WERI-Rb-1 (cell line): ENCODE measurements around the gene MB21D2.
A peak's percentile ranks its signal among the peaks of the same experiment; 100 is the strongest.

Source experiments
- DNase-seq: peaks from one replicate; pipeline ENCODE4 v3.0.0-alpha.2; 2020
- H3K27ac ChIP-seq: fragments of 250-450 bp; sonication (Bioruptor Pico); 2 replicates; pipeline ENCODE4 v1.5.1; 2020; ENCODE audit warnings: mild to moderate bottlenecking, moderate library complexity
- H3K27me3 ChIP-seq: fragments of 250-450 bp; sonication (Bioruptor Pico); 2 replicates; pipeline ENCODE4 v1.5.1; 2021; ENCODE audit warnings: mild to moderate bottlenecking, low read depth, moderate library complexity; ENCODE audit not compliant: insufficient read depth, severe bottlenecking
- H3K36me3 ChIP-seq: fragments of 250-450 bp; sonication (Bioruptor Pico); 2 replicates; pipeline ENCODE4 v1.5.1; 2020; ENCODE audit warnings: mild to moderate bottlenecking, moderate library complexity
- H3K4me3 ChIP-seq: 2 replicates; pipeline ENCODE4 v1.5.1; 2011; ENCODE audit warnings: low read depth, mild to moderate bottlenecking, control low read depth, low read length
- H3K9me3 ChIP-seq: fragments of 250-450 bp; sonication (Bioruptor Pico); 2 replicates; pipeline ENCODE4 v1.5.1; 2021; ENCODE audit warnings: mild to moderate bottlenecking, moderate library complexity; ENCODE audit not compliant: severe bottlenecking
- TF ChIP-seq, protein P1 (sequence below): IDR thresholded peaks from 2 replicates; pipeline ENCODE4 v1.5.1; 2011; ENCODE audit warnings: low read depth, mild to moderate bottlenecking, control low read depth, inconsistent platforms, low read length

Gene MB21D2

DNA sequence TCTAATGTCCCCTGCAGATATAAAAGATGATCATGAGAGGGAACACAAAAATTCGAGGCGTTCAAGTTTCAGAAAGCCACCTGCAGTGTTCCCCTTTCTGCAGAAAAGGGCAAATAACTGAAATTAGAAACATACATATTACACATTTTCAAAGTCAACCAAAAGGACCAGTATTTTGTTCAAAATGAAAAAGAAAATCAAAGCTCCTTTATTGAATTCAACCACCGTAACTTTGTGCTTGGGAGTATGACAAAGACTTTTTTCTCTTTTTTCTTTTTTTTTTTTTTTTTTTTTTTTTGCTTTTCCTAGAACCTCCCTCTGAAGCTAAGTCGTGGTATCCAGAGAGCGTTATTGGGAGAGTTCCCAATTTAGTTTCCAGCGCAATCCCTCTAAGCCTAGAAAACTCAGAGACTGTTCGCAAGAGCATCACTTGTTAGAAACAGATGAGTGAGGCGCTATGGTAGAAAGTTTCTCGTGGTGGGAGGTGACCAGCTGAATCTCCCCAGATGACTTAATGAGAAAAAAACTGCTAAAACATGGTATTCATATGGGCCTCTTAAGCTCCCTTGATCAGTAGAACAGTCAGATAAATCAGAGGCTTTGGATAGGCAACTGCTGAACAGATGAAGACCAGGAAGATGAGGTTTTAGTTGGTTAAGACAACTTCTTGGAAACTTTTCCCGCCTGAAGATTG lies 77.4 kb downstream of the MB21D2 start:
- TF ChIP-seq, protein P1, sequence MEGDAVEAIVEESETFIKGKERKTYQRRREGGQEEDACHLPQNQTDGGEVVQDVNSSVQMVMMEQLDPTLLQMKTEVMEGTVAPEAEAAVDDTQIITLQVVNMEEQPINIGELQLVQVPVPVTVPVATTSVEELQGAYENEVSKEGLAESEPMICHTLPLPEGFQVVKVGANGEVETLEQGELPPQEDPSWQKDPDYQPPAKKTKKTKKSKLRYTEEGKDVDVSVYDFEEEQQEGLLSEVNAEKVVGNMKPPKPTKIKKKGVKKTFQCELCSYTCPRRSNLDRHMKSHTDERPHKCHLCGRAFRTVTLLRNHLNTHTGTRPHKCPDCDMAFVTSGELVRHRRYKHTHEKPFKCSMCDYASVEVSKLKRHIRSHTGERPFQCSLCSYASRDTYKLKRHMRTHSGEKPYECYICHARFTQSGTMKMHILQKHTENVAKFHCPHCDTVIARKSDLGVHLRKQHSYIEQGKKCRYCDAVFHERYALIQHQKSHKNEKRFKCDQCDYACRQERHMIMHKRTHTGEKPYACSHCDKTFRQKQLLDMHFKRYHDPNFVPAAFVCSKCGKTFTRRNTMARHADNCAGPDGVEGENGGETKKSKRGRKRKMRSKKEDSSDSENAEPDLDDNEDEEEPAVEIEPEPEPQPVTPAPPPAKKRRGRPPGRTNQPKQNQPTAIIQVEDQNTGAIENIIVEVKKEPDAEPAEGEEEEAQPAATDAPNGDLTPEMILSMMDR, result no peak
- no peaks in the 10 kb centered on the region for H3K9me3 ChIP-seq
- no peak for DNase-seq
- H3K27me3 ChIP-seq, result no peaks in the 10 kb centered on the region
- H3K27ac ChIP-seq, result no peak overlapping the region
- no peaks in the 10 kb centered on the region for H3K36me3 ChIP-seq
- no peak overlapping the region for H3K4me3 ChIP-seq

- Histone ChIP-seq H3K9me3 (no peaks in the 10 kb centered on the region), H3K27me3 (no peaks in the 10 kb centered on the region), H3K27ac (no peak overlapping the region), H3K4me3 (no peak overlapping the region), H3K36me3 (no peaks in the 10 kb centered on the region)
- TF ChIP-seq, protein P1, result no peak
- DNase-seq, result peak; percentile 5
These were observed 81.5 kb downstream of the MB21D2 start for GRCh38 chr3:192835818-192836815.

DNA sequence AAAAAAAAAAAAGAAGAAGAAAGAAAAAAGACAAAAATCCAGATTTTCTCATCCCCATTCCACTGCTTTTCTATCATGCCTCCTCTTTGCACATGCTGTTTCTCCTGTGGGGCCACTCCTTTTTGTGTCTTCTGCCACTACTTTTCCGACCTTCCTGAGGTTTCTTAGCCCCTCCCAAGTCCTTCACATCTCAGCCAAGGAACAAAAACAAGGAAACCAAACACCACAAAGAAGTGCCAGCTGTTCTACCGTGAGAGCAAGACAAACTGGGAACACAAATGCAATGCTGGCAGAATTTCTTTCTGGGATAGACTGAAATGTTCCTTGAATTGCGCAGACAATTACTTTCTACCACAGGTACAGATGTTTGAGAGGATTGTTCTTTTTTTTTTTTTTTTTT lies 83.2 kb downstream of the MB21D2 start:
- no peaks in the 10 kb centered on the region for H3K9me3 ChIP-seq
- H3K27ac ChIP-seq, result no peak overlapping the region
- TF ChIP-seq, protein P1, result no peak
- DNase-seq, result no peak
- no peak overlapping the region for H3K4me3 ChIP-seq
- H3K27me3 ChIP-seq, result no peaks in the 10 kb centered on the region
- no peaks in the 10 kb centered on the region for H3K36me3 ChIP-seq

DNA sequence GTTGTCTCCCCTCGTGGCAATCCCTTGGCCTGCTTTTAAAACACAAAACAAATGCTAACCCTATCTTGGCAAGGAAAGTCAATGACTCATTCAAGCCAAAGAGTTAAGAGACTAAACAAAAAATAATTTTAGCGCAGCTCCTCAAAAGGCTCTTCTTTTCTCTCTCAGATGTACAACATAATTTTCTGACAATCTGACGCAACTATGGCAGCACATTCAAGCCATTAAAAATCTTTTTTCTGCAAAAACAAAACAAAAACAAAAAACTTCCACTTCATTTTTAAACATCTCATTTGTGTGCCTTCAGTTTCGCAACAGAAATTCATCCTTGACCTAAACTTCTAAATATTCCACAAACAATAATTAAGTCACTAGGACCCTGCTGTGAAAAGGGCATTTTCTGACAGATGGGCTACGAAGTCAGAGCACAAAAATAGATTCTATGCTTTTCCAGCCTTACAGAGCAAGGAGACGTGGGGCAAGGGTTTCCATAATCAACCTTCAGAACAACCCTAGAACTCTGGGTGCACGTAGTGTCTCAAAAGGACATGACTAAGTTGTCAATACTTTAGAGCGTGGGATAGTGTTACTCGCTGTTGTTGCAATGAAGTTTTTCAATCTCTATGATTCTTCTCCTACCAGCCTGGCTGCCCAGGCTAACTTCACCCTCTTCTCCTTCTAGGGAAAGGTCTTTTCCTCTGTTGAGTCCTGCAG lies 84.3 kb downstream of the MB21D2 start:
- Histone ChIP-seq H3K27me3 (no peaks in the 10 kb centered on the region), H3K9me3 (no peaks in the 10 kb centered on the region), H3K36me3 (no peaks in the 10 kb centered on the region), H3K4me3 (no peak overlapping the region), H3K27ac (no peak overlapping the region)
- TF ChIP-seq, protein P1, result no peak
- no peak for DNase-seq

DNA sequence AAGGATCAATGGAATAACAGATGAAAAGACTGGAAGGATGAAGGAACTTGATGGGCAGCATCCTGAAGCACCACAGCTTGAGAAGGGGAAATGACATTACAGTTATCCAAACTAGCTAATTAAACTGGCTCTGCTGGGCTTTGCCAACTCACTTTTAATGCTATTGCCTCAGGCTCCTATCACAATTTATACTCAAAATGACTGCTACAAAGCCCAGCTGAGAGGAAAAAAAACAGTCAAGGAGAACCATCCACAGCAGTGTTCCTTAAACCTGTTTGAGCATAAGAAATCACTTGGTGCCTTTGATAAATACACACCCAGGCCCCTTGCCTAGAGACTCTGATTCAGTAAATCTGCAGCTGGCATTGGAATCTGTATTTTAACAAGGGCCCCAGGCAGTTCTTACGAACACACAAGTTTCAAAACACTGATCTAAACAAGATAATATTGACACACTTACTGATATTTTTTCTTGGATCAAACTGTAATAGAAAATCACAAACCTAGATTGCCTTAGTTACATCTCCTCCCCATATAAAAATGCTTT lies 85.8 kb downstream of the MB21D2 start:
- Histone ChIP-seq H3K27me3 (no peaks in the 10 kb centered on the region), H3K9me3 (no peaks in the 10 kb centered on the region), H3K4me3 (no peak overlapping the region), H3K36me3 (no peaks in the 10 kb centered on the region), H3K27ac (no peak overlapping the region)
- TF ChIP-seq, protein P1, result no peak
- DNase-seq, result no peak
